ENCODE results near the gene ANXA2R.

Gene ANXA2R

GRCh38 chr5:42991404-42992087, 48.6 kb downstream of the ANXA2R start:
- Histone ChIP-seq H3K9ac (ENCODE audit: low read depth, low read length) (no peak overlapping the region), H3K9me3 (ENCODE audit: control insufficient read depth, insufficient read depth, low read length) (peaks cover 21% of the 10 kb centered on the region), H3K4me1 (ENCODE audit: insufficient read depth, low read length) (no peaks in the 10 kb centered on the region), H3K36me3 (ENCODE audit: insufficient read depth, low read length) (no peaks in the 10 kb centered on the region; the same call in 1 of the 2 replicates)

DNA sequence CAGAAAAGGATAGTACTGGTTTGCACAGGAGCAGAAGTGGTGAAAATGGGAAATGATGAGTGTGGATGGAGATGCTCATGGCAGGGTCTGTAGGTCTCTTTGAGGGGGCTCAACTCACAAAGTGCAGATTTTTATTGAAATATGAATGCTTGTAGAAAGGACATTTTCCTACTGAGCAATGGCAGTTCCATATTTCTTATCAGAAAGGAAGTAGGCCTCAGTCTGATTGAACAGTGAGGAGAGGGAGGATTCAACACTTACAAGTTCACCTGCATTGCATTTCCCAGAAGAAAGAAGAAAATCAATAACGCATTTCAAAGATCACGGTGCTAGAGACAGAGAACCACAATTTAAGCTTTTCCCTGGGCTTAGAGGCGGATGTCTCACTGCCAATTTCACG, 49.2 kb downstream of the ANXA2R start:
- Histone ChIP-seq H3K4me1 (ENCODE audit: insufficient read depth, low read length) (no peaks in the 10 kb centered on the region), H3K36me3 (ENCODE audit: insufficient read depth, low read length) (no peaks in the 10 kb centered on the region; the same call in 1 of the 2 replicates), H3K9me3 (ENCODE audit: control insufficient read depth, insufficient read depth, low read length) (peaks cover 21% of the 10 kb centered on the region), H3K9ac (ENCODE audit: low read depth, low read length) (no peak overlapping the region)
